Fibroblast of mammary gland (primary cell): Measurements from ENCODE around the gene CUL3.

Experiments
- DNase-seq: peaks from one replicate; pipeline ENCODE4 v3.0.0-alpha.2; 2010; ENCODE audit warnings: low read depth
- H3K4me3 ChIP-seq: 2 replicates; pipeline ENCODE4 v1.5.1; 2011; ENCODE audit warnings: low read depth, mild to moderate bottlenecking, low read length, moderate library complexity; ENCODE audit not compliant: control insufficient read depth
- CTCF ChIP-seq: conservative IDR thresholded peaks from 2 replicates; pipeline ENCODE4 v1.5.1; 2011; ENCODE audit warnings: low read depth, low read length, inconsistent platforms; ENCODE audit not compliant: control insufficient read depth, insufficient read depth

CUL3 gene

GRCh38 chr2:224560549-224560948 lies 24.6 kb downstream of the CUL3 start:
- DNase-seq: no peak
- no peak overlapping the region for H3K4me3 ChIP-seq
- TF ChIP-seq CTCF: no peak

GRCh38 chr2:224557610-224558009 lies 27.6 kb downstream of the CUL3 start:
- no peak for TF ChIP-seq CTCF
- no peak overlapping the region for H3K4me3 ChIP-seq
- no peak for DNase-seq

GRCh38 chr2:224556381-224556780 lies 28.8 kb downstream of the CUL3 start:
- H3K4me3 ChIP-seq: no peak overlapping the region
- no peak for TF ChIP-seq CTCF
- DNase-seq: peak; percentile 32

- no peak overlapping the region for H3K4me3 ChIP-seq
- no peak for TF ChIP-seq CTCF
- peak; percentile 37 for DNase-seq
Observed at GRCh38 chr2:224555823-224556366, 29.3 kb downstream of the CUL3 start.

- no peak overlapping the region for H3K4me3 ChIP-seq
- DNase-seq: no peak
- no peak for TF ChIP-seq CTCF
Observed at GRCh38 chr2:224552771-224553170, 32.4 kb downstream of the CUL3 start.

- no peak for TF ChIP-seq CTCF
- no peak for DNase-seq
- no peak overlapping the region for H3K4me3 ChIP-seq
Observed at GRCh38 chr2:224551693-224552092, 33.5 kb downstream of the CUL3 start.

- H3K4me3 ChIP-seq: no peak overlapping the region
- no peak for TF ChIP-seq CTCF
- no peak for DNase-seq
Observed at GRCh38 chr2:224546926-224547325, 38.2 kb downstream of the CUL3 start.
